Common myeloid progenitor, CD34-positive (primary cell): ENCODE results near the gene NAA80.

Experiments
- CTCF ChIA-PET: fragments of 350-600 bp; sonication (Branson Sonifier 250); formaldehyde crosslinking; loops from one replicate; lab custom pipeline; 2021; ENCODE audit warnings: antibody characterized with exemption; lab: Charles Lee
- POLR2A ChIA-PET: fragments of 350-600 bp; sonication (Branson Sonifier 250); formaldehyde crosslinking; loops from one replicate; lab custom pipeline; 2021; ENCODE audit warnings: antibody characterized with exemption; lab: Charles Lee
- DNase-seq, 3 donors: peaks; one replicate each; pipeline versions ENCODE4 v3.0.0 to v3.0.0-alpha.2; 2013
- H3K27ac ChIP-seq, 2 experiments: 1 replicate in 1 of 2; 2 replicates in 1 of 2; pipeline ENCODE4 v1.7.0; 2013; ENCODE audit warnings: inconsistent platforms in 2 of 2, low read length in 2 of 2, mild to moderate bottlenecking in 2 of 2, low read depth in 1 of 2, moderate library complexity in 1 of 2; ENCODE audit not compliant: severe bottlenecking in 2 of 2, insufficient read depth in 1 of 2, poor library complexity in 1 of 2
- H3K27me3 ChIP-seq, 5 experiments: replicated peaks in 2 of 5; 1 replicate in 3 of 5; 2 replicates in 2 of 5; pipeline versions ENCODE4 v1.6.1 to v1.7.0; 2013; ENCODE audit warnings: low read length in 4 of 5, mild to moderate bottlenecking in 2 of 5, moderate library complexity in 2 of 5, inconsistent platforms in 1 of 5; ENCODE audit not compliant: insufficient read depth in 5 of 5, control insufficient read depth in 4 of 5
- H3K36me3 ChIP-seq, 4 experiments: 1 replicate in 2 of 4; 2 replicates in 2 of 4; pipeline versions ENCODE4 v1.6.1 to v1.7.0; 2013; ENCODE audit warnings: low read length in 3 of 4, control low read depth in 1 of 4, mild to moderate bottlenecking in 1 of 4; ENCODE audit not compliant: control insufficient read depth in 4 of 4, insufficient read depth in 4 of 4
- H3K4me1 ChIP-seq, 4 experiments: 1 replicate in 3 of 4; 2 replicates in 1 of 4; pipeline versions ENCODE4 v1.6.1 to v1.7.1; 2013; ENCODE audit warnings: low read length in 3 of 4, mild to moderate bottlenecking in 3 of 4, control low read depth in 1 of 4, inconsistent platforms in 1 of 4, moderate library complexity in 1 of 4; ENCODE audit not compliant: control insufficient read depth in 4 of 4, insufficient read depth in 4 of 4; ENCODE audit errors: control extremely low read depth in 1 of 4
- H3K4me3 ChIP-seq, 7 experiments: 1 replicate in 4 of 7; 2 replicates in 3 of 7; pipeline versions ENCODE4 v1.5.1 to v1.7.0; 2013; ENCODE audit warnings: mild to moderate bottlenecking in 7 of 7, low read length in 6 of 7, moderate library complexity in 6 of 7, inconsistent platforms in 2 of 7, low read depth in 2 of 7, control low read depth in 1 of 7; ENCODE audit not compliant: insufficient read depth in 4 of 7, control insufficient read depth in 1 of 7; ENCODE audit errors: extremely low read depth in 1 of 7
- H3K9me3 ChIP-seq, 5 experiments: 1 replicate in 4 of 5; 2 replicates in 1 of 5; pipeline versions ENCODE4 v1.6.1 to v1.7.1; 2013; ENCODE audit warnings: low read length in 4 of 5, mild to moderate bottlenecking in 2 of 5, inconsistent platforms in 1 of 5, low read depth in 1 of 5, moderate library complexity in 1 of 5; ENCODE audit not compliant: control insufficient read depth in 4 of 5, insufficient read depth in 2 of 5; ENCODE audit errors: control extremely low read depth in 1 of 5
- WGBS: methylation state at CpG from one replicate; pipeline ENCODE4 v1.1.5; 2013; ENCODE audit not compliant: insufficient coverage; 5-methylcytosine and 5-hydroxymethylcytosine counted together

The NAA80 gene

GRCh38 chr3:50258029-50258680 lies 41.0 kb downstream of the NAA80 start:
- H3K27ac ChIP-seq, result no peak overlapping the region
- no peaks in the 10 kb centered on the region for H3K27me3 ChIP-seq
- no peaks in the 10 kb centered on the region for H3K9me3 ChIP-seq
- WGBS, result 90% methylated on average over 13 of the region's 17 CpGs
- H3K4me1 ChIP-seq, result peaks cover 0 to 20% (median 18%) of the 10 kb centered on the region in 4 experiments
- H3K4me3 ChIP-seq, result no peak overlapping the region
- H3K36me3 ChIP-seq, result peaks cover 19 to 64% (median 42%) of the 10 kb centered on the region in 4 experiments
- no peak for DNase-seq
- POLR2A ChIA-PET, result no interaction called here
- CTCF ChIA-PET, result interaction anchor here (0.6 to 72.5 kb wide), 5 partner anchors 9 to 100 kb away, joined by 3 to 1875 read pairs (median 97); partner anchors contain the start of genes GNAI2, GNAT1, LSMEM2 and SEMA3B

DNA sequence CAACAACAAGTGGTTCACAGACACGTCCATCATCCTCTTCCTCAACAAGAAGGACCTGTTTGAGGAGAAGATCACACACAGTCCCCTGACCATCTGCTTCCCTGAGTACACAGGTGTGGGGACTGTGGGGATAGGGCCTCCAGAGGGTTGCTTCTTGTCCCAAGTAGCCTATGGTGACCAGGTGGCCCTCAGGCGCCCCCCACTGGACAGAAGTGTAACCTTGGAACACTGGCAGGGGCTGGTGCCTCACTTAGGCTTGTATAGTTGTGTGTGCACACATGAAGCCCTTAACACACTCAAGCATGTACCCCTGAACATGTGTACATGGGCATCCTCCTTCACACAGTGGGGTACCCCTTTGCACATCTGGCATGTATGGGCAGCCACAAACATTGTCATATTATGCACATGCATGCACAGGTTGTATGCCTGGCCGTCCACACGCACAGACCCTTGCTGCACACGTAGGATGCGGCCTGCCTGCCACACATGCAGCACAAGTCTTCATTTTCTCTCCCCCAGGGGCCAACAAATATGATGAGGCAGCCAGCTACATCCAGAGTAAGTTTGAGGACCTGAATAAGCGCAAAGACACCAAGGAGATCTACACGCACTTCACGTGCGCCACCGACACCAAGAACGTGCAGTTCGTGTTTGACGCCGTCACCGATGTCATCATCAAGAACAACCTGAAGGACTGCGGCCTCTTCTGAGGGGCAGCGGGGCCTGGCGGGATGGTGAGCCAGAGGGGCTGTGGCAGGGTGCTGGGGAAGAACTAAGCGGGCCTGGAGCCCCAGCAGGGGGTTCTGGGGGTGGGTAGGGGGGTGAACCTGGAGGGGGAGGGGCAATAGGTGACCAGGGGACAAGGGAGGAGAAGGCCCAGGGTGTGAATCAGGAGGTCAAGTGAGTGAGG lies 42.0 kb downstream of the NAA80 start:
- no peaks in the 10 kb centered on the region for H3K9me3 ChIP-seq
- 92% methylated on average over 19 of the region's 20 CpGs for WGBS
- ChIA-PET CTCF (interaction anchor here (10.1 to 72.5 kb wide), 3 partner anchors 8 to 65 kb away, joined by 97 to 1875 read pairs (median 1875); partner anchors contain the start of genes GNAI2, GNAT1, LSMEM2 and SEMA3B), POLR2A (interaction anchor here (0.5 to 1.6 kb wide), 3 partner anchors 11 to 49 kb away, joined by 3 to 5 read pairs (median 4); no protein-coding TSS in a partner anchor)
- DNase-seq, result peak in 1 of 3 donors; percentile 52
- H3K27me3 ChIP-seq, result no peaks in the 10 kb centered on the region
- peaks cover 0 to 22% (median 18%) of the 10 kb centered on the region in 4 experiments for H3K4me1 ChIP-seq
- no peak overlapping the region for H3K4me3 ChIP-seq
- peaks cover 19 to 73% (median 47%) of the 10 kb centered on the region in 4 experiments for H3K36me3 ChIP-seq
- no peak overlapping the region for H3K27ac ChIP-seq

- WGBS, result 98% methylated on average over 8 of the region's 9 CpGs
- ChIA-PET POLR2A (no interaction called here), CTCF (interaction anchor here (10.1 to 72.5 kb wide), 3 partner anchors 6 to 63 kb away, joined by 97 to 1875 read pairs (median 1875); partner anchors contain the start of genes GNAI2, GNAT1, LSMEM2 and SEMA3B)
- no peak for DNase-seq
- H3K4me1 ChIP-seq, result peaks cover 0 to 13% (median 9%) of the 10 kb centered on the region in 4 experiments
- peaks cover 24 to 89% (median 58%) of the 10 kb centered on the region in 4 experiments for H3K36me3 ChIP-seq
- H3K27ac ChIP-seq, result peak overlapping the region in 1 of 2 experiments; percentile 52
- no peak overlapping the region for H3K4me3 ChIP-seq
- no peaks in the 10 kb centered on the region for H3K27me3 ChIP-seq
- no peaks in the 10 kb centered on the region for H3K9me3 ChIP-seq
Measured at GRCh38 chr3:50255251-50255615, 44.0 kb downstream of the NAA80 start.

GRCh38 chr3:50254577-50255250 lies 44.5 kb downstream of the NAA80 start:
- H3K4me3 ChIP-seq, result no peak overlapping the region
- peaks cover 0 to 12% (median 9%) of the 10 kb centered on the region in 4 experiments for H3K4me1 ChIP-seq
- H3K36me3 ChIP-seq, result peaks cover 24 to 93% (median 59%) of the 10 kb centered on the region in 4 experiments
- no peaks in the 10 kb centered on the region for H3K9me3 ChIP-seq
- no peaks in the 10 kb centered on the region for H3K27me3 ChIP-seq
- H3K27ac ChIP-seq, result peak overlapping the region in 1 of 2 experiments; percentile 52
- CTCF ChIA-PET, result interaction anchor here (1.2 to 72.5 kb wide), 4 partner anchors 5 to 70 kb away, joined by 3 to 1875 read pairs (median 986); partner anchors contain the start of genes GNAI2, GNAT1, LSMEM2 and SEMA3B
- 88% methylated on average over 8 of the region's 8 CpGs for WGBS
- peak in 1 of 3 donors; percentile 49 for DNase-seq
- POLR2A ChIA-PET, result no interaction called here

DNA sequence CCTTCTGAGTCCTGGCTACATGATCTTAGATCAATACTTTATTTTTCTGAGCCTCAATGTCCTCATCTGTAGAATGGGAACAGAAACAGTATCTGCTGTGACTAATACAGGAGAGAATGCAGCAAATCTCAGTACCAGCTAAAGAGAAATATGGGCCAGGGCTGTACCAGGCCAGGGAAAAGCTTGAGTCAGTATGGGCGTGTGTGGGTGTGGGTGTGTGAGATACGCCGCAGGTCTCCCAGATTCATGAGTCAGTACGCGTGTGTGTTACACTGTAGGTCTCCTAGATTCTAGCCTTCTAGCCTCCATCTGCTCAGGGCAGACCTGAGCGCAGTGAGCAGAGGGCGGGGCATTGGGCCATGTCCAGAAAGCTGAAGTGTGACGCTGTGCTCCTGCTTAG lies 48.0 kb downstream of the NAA80 start:
- CTCF ChIA-PET, result interaction anchor here (10.1 to 72.5 kb wide), 3 partner anchors 2 to 59 kb away, joined by 97 to 1875 read pairs (median 1875); partner anchors contain the start of genes GNAI2, GNAT1, LSMEM2 and SEMA3B
- POLR2A ChIA-PET, result no interaction called here
- no peak overlapping the region for H3K27ac ChIP-seq
- H3K9me3 ChIP-seq, result no peaks in the 10 kb centered on the region
- no peak overlapping the region for H3K4me3 ChIP-seq
- WGBS, result 100% methylated on average over 3 of the region's 8 CpGs
- no peaks in the 10 kb centered on the region for H3K27me3 ChIP-seq
- H3K36me3 ChIP-seq, result peaks cover 6 to 87% (median 48%) of the 10 kb centered on the region in 4 experiments
- no peak for DNase-seq
- H3K4me1 ChIP-seq, result peaks cover 9 to 44% (median 35%) of the 10 kb centered on the region in 4 experiments

DNA sequence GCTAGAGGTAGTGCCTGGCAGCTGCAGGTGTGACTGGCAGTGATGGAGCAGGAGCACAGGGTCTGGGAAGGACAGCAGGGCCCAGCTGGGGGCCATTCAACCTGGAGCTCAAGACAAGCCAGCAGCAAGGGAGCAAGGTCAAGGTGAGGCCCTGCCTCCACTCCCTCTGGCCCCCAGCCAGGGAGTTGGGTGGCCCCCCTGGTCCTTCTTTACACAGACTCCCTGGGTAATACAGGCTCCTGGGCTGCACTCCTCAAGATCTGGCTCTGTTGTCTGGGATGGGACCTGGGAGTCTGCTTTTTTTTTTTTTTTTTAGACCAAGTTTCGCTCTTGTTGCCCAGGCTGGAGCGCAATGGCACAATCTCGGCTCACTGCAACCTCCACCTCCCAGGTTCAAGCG lies 48.7 kb downstream of the NAA80 start:
- Histone ChIP-seq H3K9me3 (no peaks in the 10 kb centered on the region), H3K4me1 (peaks cover 9 to 51% (median 42%) of the 10 kb centered on the region in 4 experiments), H3K27ac (peak overlapping the region in 1 of 2 experiments; percentile 45), H3K27me3 (no peaks in the 10 kb centered on the region), H3K4me3 (no peak overlapping the region), H3K36me3 (peaks cover 6 to 86% (median 45%) of the 10 kb centered on the region in 4 experiments)
- DNase-seq, result no peak
- ChIA-PET POLR2A (no interaction called here), CTCF (interaction anchor here (0.6 to 72.5 kb wide), 4 partner anchors 1 to 74 kb away, joined by 3 to 1875 read pairs (median 992); partner anchors contain the start of genes GNAI2, GNAT1, LSMEM2 and SEMA3B)
- WGBS, result no CpG with 5 or more reads among the region's 4 CpGs
